ENCODE results near the gene TMEM59. TPM values are rescaled to one million over a fixed set of nuclear protein-coding genes. Genes with fewer than 3 reads are reported as not detected.

The TMEM59 gene
- total and polyA plus RNA-seq, 2 donors (not counting 1 experiment from before 2014, with no cell fraction given) = 66.3 to 146 TPM

DNA sequence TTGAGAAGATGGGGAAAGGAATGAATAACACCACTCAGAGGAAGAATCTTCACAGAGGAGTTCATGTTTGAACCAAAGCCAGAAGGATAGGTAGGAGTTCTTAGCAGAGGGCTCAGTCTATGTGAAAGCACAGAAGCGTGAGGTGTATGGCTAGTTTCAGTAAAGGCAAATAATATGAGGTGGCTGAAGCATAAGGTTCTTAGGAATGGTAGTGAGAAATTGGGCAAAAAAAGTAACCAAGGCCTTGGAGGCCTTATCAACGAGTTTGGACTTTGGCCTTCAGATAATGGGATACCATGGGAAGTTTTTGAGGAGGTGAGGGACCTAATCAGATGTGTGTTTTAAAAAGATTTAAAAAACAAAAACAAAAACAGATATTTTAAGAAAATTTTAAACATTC lies 47.5 kb upstream of the TMEM59 start:
- H3K9me3 Mint-ChIP-seq (ENCODE audit: insufficient read depth) = no peaks in the 10 kb centered on the region
- Histone ChIP-seq H3K4me2 (replicated peaks; ENCODE audit: low read depth, low read length, poor library complexity, severe bottlenecking) (no peak overlapping the region), H3K79me2 (ENCODE audit: control insufficient read depth, insufficient read depth, low read length) (no peaks in the 10 kb centered on the region), H4K20me1 (ENCODE audit: control insufficient read depth, insufficient read depth, low read length, poor library complexity, severe bottlenecking) (no peaks in the 10 kb centered on the region), H3K36me3 (replicated peaks in 1 of 2; ENCODE audit: control extremely low read depth in 1 of 2, control insufficient read depth in 1 of 2, extremely low read depth in 1 of 2, insufficient read depth in 2 of 2, low read length in 1 of 2) (peaks cover 1 to 10% of the 10 kb centered on the region in 2 experiments), H3K9ac (ENCODE audit: low read length) (no peak overlapping the region), H3K4me3 (ENCODE audit: control extremely low read depth in 1 of 5, extremely low read depth in 1 of 5, insufficient read depth in 1 of 5, low read depth in 2 of 5, low read length in 4 of 5) (no peak overlapping the region), H3K27ac (ENCODE audit: low read length in 2 of 2) (no peak overlapping the region), H3K27me3 (replicated peaks in 1 of 4; ENCODE audit: control extremely low read depth in 1 of 4, control insufficient read depth in 3 of 4, insufficient read depth in 4 of 4, low read length in 3 of 4) (no peaks in the 10 kb centered on the region), H2AFZ (ENCODE audit: insufficient read depth, low read depth, low read length, poor library complexity, severe bottlenecking) (no peak overlapping the region), H3K4me1 (ENCODE audit: control insufficient read depth in 2 of 2, insufficient read depth in 2 of 2, low read length in 2 of 2) (peaks cover 0 to 5% of the 10 kb centered on the region in 2 donors), H3K9me3 (ENCODE audit: control extremely low read depth in 1 of 3, control insufficient read depth in 2 of 3, insufficient read depth in 1 of 3, low read length in 2 of 3) (no peaks in the 10 kb centered on the region)
- POLR2A ChIA-PET = no interaction called here
- 100% methylated on average over 1 of the region's 2 CpGs for WGBS (ENCODE audit: insufficient coverage)
- DNase-seq = no peak
- no peaks in the 10 kb centered on the region for H3K27me3 Mint-ChIP-seq
- intact Hi-C loops (cut with micrococcal nuclease) = no loop called here
- CTCF ChIA-PET = no interaction called here
- H3K4me3 Mint-ChIP-seq = no peak overlapping the region
- no peak for ATAC-seq (ENCODE audit: low read depth)
- no peaks in the 10 kb centered on the region for H3K4me1 Mint-ChIP-seq
- TF ChIP-seq EZH2 (IDR thresholded peaks at IDR 0.05; ENCODE audit: borderline replicate concordance, insufficient read depth, low read depth, low read length, poor library complexity, severe bottlenecking) = no peak
- TF ChIP-seq, protein P1, sequence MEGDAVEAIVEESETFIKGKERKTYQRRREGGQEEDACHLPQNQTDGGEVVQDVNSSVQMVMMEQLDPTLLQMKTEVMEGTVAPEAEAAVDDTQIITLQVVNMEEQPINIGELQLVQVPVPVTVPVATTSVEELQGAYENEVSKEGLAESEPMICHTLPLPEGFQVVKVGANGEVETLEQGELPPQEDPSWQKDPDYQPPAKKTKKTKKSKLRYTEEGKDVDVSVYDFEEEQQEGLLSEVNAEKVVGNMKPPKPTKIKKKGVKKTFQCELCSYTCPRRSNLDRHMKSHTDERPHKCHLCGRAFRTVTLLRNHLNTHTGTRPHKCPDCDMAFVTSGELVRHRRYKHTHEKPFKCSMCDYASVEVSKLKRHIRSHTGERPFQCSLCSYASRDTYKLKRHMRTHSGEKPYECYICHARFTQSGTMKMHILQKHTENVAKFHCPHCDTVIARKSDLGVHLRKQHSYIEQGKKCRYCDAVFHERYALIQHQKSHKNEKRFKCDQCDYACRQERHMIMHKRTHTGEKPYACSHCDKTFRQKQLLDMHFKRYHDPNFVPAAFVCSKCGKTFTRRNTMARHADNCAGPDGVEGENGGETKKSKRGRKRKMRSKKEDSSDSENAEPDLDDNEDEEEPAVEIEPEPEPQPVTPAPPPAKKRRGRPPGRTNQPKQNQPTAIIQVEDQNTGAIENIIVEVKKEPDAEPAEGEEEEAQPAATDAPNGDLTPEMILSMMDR (IDR thresholded peaks at IDR 0.05) = no peak
- no peak overlapping the region for H3K27ac Mint-ChIP-seq

GRCh38 chr1:54099061-54099610 lies 46.1 kb upstream of the TMEM59 start:
- H3K27ac Mint-ChIP-seq = no peak overlapping the region
- no peak for ATAC-seq (ENCODE audit: low read depth)
- Histone ChIP-seq H3K79me2 (ENCODE audit: control insufficient read depth, insufficient read depth, low read length) (no peaks in the 10 kb centered on the region), H2AFZ (ENCODE audit: insufficient read depth, low read depth, low read length, poor library complexity, severe bottlenecking) (no peak overlapping the region), H3K4me2 (replicated peaks; ENCODE audit: low read depth, low read length, poor library complexity, severe bottlenecking) (no peak overlapping the region), H3K27ac (ENCODE audit: low read length in 2 of 2) (no peak overlapping the region), H3K4me3 (ENCODE audit: control extremely low read depth in 1 of 5, extremely low read depth in 1 of 5, insufficient read depth in 1 of 5, low read depth in 2 of 5, low read length in 4 of 5) (no peak overlapping the region), H3K9ac (ENCODE audit: low read length) (no peak overlapping the region), H3K36me3 (replicated peaks in 1 of 2; ENCODE audit: control extremely low read depth in 1 of 2, control insufficient read depth in 1 of 2, extremely low read depth in 1 of 2, insufficient read depth in 2 of 2, low read length in 1 of 2) (peaks cover 1 to 10% of the 10 kb centered on the region in 2 experiments), H3K9me3 (ENCODE audit: control extremely low read depth in 1 of 3, control insufficient read depth in 2 of 3, insufficient read depth in 1 of 3, low read length in 2 of 3) (no peaks in the 10 kb centered on the region), H4K20me1 (ENCODE audit: control insufficient read depth, insufficient read depth, low read length, poor library complexity, severe bottlenecking) (no peaks in the 10 kb centered on the region), H3K27me3 (replicated peaks in 1 of 4; ENCODE audit: control extremely low read depth in 1 of 4, control insufficient read depth in 3 of 4, insufficient read depth in 4 of 4, low read length in 3 of 4) (no peaks in the 10 kb centered on the region), H3K4me1 (ENCODE audit: control insufficient read depth in 2 of 2, insufficient read depth in 2 of 2, low read length in 2 of 2) (peaks cover 0 to 6% of the 10 kb centered on the region in 2 donors)
- no peak overlapping the region for H3K4me3 Mint-ChIP-seq
- no peak for TF ChIP-seq EZH2 (IDR thresholded peaks at IDR 0.05; ENCODE audit: borderline replicate concordance, insufficient read depth, low read depth, low read length, poor library complexity, severe bottlenecking)
- TF ChIP-seq, protein P1 (IDR thresholded peaks at IDR 0.05) = no peak
- no peaks in the 10 kb centered on the region for H3K4me1 Mint-ChIP-seq
- ChIA-PET POLR2A (interaction anchor here (0.5 kb wide), 1 partner anchor 98 kb away, joined by 6 read pairs; no protein-coding TSS in a partner anchor), CTCF (no interaction called here)
- H3K27me3 Mint-ChIP-seq = no peaks in the 10 kb centered on the region
- DNase-seq = no peak
- no peaks in the 10 kb centered on the region for H3K9me3 Mint-ChIP-seq (ENCODE audit: insufficient read depth)
- intact Hi-C loops (cut with micrococcal nuclease) = no loop called here
- 83% methylated on average over 2 of the region's 6 CpGs for WGBS (ENCODE audit: insufficient coverage)

Data from B cell (primary cell).